GM12801 (cell line): ENCODE data around the gene TMEM92.

Experiments used
- CTCF ChIP-seq: IDR thresholded peaks from one replicate; pipeline ENCODE4 v1.5.1; 2011; ENCODE audit warnings: control low read depth; ENCODE audit not compliant: insufficient read length; ENCODE audit errors: extremely low read depth

The TMEM92 gene

GRCh38 chr17:50319306-50320004 lies 45.2 kb downstream of the TMEM92 start:
- no peak for TF ChIP-seq CTCF

GRCh38 chr17:50322271-50322670 lies 48.0 kb downstream of the TMEM92 start:
- TF ChIP-seq CTCF, result no peak

- TF ChIP-seq CTCF, result no peak
Measured at GRCh38 chr17:50323060-50323459, 48.8 kb downstream of the TMEM92 start.

- TF ChIP-seq CTCF, result no peak
Measured at GRCh38 chr17:50325906-50326305, 51.6 kb downstream of the TMEM92 start.

GRCh38 chr17:50326831-50327364 lies 52.6 kb downstream of the TMEM92 start:
- TF ChIP-seq CTCF, result no peak

GRCh38 chr17:50328363-50329325 lies 54.4 kb downstream of the TMEM92 start:
- no peak for TF ChIP-seq CTCF

- no peak for TF ChIP-seq CTCF
Measured at GRCh38 chr17:50329716-50330115, 55.5 kb downstream of the TMEM92 start.
